GM19035 (cell line): Measurements from ENCODE around the gene SLC7A7.
"Not testable (repeated sequence)": the region's sequence is repeated elsewhere in the genome, so short reads cannot be mapped to it uniquely, and the experiment has no call there.

ENCODE experiments used
- ATAC-seq: cut with Tn5 transposase; IDR thresholded peaks from one replicate; pipeline ENCODE4 v1.9.1; 2021; ENCODE audit not compliant: unreplicated experiment

The SLC7A7 gene

GRCh38 chr14:22814941-22815713 is at the start of gene SLC7A7:
Gene SLC7A7 (minus strand): TSS chr14:22815435. CDS start chr14:22813398, 2,037 bp downstream.
- no peak for ATAC-seq

GRCh38 chr14:22864979-22865378 is 49.7 kb upstream of the SLC7A7 start:
- no peak for ATAC-seq

DNA sequence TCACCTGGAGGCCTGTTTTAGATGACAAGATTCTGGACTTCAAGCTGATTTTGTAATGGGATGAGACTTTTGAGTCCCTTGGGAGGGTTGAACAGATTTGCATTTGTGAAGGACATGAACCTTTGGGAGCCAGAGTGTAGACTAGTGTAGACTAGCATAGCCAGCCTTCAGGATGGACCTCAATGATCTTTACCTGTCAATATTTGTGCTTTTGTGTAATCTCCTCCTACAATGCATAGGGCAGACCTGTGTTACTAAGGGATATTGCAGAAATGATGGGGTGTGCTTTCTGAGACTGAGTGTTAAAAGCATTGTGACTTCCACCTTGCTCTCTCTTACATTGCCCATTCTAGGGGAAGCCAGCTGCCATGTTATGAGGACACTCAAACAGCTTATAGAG is 46.4 kb upstream of the SLC7A7 start:
- no peak for ATAC-seq

- ATAC-seq: not testable (repeated sequence)
These were observed 45.1 kb upstream of the SLC7A7 start for GRCh38 chr14:22860377-22860776.

GRCh38 chr14:22856428-22856827 is 41.2 kb upstream of the SLC7A7 start:
- ATAC-seq: no peak

- no peak for ATAC-seq
These were observed 39.9 kb upstream of the SLC7A7 start for GRCh38 chr14:22854963-22855724.

DNA sequence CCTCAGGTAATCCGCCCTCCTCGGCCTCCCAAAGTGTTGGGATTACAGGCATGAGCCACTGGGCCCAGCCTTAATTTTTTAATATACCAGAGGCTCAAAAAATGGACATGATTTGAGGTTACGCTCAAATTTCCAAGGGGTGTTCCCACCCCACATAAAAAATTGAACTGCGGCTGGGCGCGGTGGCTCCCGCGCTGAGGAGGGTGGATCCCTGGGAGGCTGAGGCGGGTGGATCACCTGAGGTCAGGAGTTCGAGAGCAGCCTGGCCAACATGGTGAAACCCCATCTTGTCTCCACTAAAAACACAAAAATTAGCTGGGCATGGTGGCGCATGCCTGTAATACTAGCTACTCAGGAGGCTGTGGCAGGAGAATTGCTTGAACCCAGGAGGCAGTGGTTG is 39.1 kb upstream of the SLC7A7 start:
- not testable (repeated sequence) for ATAC-seq

GRCh38 chr14:22852940-22853767 is 37.9 kb upstream of the SLC7A7 start:
- peak; percentile 80 for ATAC-seq

- no peak for ATAC-seq
These were observed 37.3 kb upstream of the SLC7A7 start for GRCh38 chr14:22852599-22852939.

DNA sequence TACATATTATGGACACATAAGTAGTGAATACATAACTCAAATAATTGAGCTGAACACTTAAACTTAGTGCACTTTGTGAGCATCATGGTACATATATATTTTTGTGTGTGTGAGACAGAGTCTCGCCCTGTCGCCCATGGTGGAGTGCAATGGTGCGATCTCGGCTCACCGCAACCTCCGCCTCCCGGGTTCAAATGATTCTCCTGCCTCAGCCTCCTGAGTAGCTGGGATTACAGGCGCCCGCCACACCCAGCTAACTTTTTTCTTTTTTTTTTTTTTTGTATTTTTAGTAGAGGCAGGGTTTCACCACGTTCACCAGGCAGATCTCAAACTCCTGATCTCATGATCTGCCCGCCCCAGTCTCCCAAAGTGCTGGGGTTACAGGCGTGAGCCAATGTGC is 36.9 kb upstream of the SLC7A7 start:
- ATAC-seq: not testable (repeated sequence)

DNA sequence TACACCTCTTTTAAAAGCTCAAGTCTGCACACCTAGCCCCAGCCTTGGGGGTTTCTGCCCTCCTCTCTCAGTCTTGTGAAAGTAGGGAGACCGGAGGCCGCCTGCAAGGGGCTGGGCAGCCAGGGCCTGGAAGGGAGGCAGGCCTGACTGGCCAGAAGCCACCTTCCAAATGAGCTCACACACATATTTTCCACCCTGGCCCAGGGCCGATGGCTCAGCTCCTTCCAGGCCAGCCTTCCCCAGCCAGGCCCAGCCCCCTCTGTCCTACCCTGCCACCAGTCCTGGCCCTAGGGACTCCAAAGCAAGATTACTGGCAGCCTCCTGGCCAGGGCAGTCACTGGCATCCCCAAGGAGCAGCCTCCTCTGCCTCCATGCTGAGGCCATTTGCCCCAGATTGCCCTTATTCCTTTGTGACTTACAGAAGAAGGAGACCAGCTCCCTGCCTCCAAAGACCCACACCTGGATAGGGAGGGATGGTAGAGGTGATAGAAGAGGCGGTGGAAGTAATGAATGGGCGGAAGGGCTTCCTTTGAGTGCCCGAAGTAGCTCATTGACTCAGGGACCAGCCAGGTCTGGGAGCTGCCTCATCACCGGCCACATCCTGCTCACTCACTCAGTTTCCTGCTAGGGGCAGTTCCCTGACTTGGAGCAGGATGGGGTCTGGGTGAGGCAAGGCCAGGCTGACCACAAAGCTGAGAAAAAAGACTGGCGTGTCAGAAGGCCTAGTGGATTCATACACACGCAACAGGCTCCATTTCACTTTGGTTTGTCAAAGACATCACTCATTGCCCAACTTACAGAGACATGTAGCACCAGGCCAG is 35.9 kb upstream of the SLC7A7 start:
- no peak for ATAC-seq

GRCh38 chr14:22849212-22849819 is 34.1 kb upstream of the SLC7A7 start:
- no peak for ATAC-seq

- ATAC-seq: no peak
These were observed 33.3 kb upstream of the SLC7A7 start for GRCh38 chr14:22848351-22849164.

DNA sequence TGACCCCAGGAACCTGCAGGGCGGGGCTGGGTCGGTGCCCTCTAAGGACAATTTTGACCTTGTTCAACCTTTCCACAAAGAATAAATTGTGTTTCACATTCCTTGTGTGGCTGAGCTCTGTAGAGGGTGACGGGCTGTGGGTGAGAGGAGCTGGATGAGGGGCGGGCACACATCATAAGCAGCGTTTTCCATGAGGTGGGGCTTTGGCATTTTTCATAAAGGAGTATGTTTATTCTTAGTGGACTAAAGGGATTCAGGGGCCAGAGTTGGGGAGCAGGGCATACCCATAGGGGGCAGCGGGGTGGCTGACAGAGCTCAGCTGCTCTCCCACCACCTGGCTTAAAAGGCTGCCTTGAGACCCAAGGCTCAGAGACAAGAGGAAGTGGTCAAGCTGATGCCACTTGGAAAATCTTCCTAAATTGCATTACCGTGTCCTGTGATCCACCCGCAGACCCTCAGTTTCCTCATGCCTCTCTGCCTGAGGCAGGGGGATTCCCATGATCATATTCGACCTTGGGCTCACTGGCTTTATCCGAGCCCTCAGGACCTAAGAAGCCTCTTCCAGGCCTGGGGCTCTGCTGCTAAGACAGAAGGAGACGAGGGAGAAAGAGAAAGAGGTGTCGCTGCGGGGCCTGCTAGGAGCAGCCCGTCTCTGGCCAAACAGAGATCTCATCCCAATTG is 32.6 kb upstream of the SLC7A7 start:
- no peak for ATAC-seq

DNA sequence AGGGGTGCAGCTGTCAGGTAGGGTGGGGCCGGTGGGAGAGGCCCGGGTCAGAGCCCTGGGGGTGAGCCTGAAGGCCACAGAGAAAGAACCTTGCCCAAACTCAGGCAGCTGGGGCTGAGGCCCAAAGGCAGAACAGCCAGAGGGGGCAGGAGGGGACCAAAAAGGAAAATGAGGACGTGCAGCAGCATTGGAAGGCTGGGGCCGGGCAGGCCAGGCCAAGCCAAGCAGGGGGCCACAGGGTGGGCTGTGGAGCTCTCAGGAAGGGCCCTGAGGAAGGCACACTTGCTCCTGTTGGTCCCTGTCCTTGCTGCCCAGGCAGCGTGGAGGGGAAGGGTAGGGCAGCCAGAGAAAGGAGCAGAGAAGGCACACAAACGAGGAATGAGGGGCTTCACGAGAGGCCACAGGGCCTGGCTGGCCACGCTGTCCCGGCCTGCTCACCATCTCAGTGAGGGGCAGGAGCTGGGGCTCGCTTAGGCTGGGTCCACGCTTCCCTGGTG is 31.6 kb upstream of the SLC7A7 start:
- ATAC-seq: no peak

- ATAC-seq: no peak
These were observed 30.8 kb upstream of the SLC7A7 start for GRCh38 chr14:22845821-22846625.

DNA sequence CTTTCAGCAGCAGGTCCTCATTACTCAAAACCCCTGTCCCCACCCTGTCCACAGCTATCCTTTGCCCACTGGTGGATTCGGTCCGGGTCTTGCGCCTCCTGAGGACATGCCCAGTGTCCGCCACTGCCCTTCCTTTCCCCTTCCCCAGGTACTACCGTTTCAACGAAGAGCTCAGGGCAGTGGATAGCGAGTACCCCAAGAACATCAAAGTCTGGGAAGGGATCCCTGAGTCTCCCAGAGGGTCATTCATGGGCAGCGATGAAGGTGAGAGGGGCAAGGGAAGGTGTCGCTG is 29.8 kb upstream of the SLC7A7 start:
- ATAC-seq: no peak
